ENCODE data around the gene TFF2. TPM values are rescaled to one million over a fixed set of nuclear protein-coding genes. Genes with fewer than 3 reads are reported as not detected.
A peak's percentile ranks its signal among the peaks of the same experiment; 100 is the strongest.

TFF2 gene
- total and polyA plus RNA-seq, 2 donors from 2014 or later: not detected

GRCh38 chr21:42356650-42357049, 5.9 kb upstream of the TFF2 start:
- no peak for TF ChIP-seq CTCF (IDR thresholded peaks at IDR 0.05; ENCODE audit: borderline replicate concordance, extremely low read depth, insufficient read depth)
- Histone ChIP-seq H3K36me3 (ENCODE audit: control insufficient read depth in 2 of 3, insufficient read depth in 3 of 3, low read length in 3 of 3) (no peaks in the 10 kb centered on the region), H3K4me1 (ENCODE audit: control insufficient read depth in 2 of 3, insufficient read depth in 2 of 3, low read depth in 1 of 3, low read length in 3 of 3) (no peaks in the 10 kb centered on the region), H3K4me3 (ENCODE audit: low read length in 3 of 3) (no peak overlapping the region), H3K9ac (ENCODE audit: low read length in 3 of 3) (no peak overlapping the region), H3K9me3 (ENCODE audit: control insufficient read depth in 2 of 3, insufficient read depth in 1 of 3, low read length in 3 of 3) (peaks cover 0 to 14% (median 0%) of the 10 kb centered on the region in 3 donors), H3K27ac (ENCODE audit: low read depth in 2 of 2, low read length in 2 of 2) (no peak overlapping the region), H3K27me3 (ENCODE audit: control insufficient read depth, insufficient read depth, low read length) (no peaks in the 10 kb centered on the region)
- DNase-seq: peak in 1 of 5 donors; percentile 2
- FAIRE-seq: no peak
- intact Hi-C loops (cut with DNase I): no loop called here

GRCh38 chr21:42356046-42356445, 5.3 kb upstream of the TFF2 start:
- TF ChIP-seq CTCF (IDR thresholded peaks at IDR 0.05; ENCODE audit: borderline replicate concordance, extremely low read depth, insufficient read depth): no peak
- Histone ChIP-seq H3K36me3 (ENCODE audit: control insufficient read depth in 2 of 3, insufficient read depth in 3 of 3, low read length in 3 of 3) (no peaks in the 10 kb centered on the region), H3K4me1 (ENCODE audit: control insufficient read depth in 2 of 3, insufficient read depth in 2 of 3, low read depth in 1 of 3, low read length in 3 of 3) (peaks cover 0 to under 1% (median 0%) of the 10 kb centered on the region in 3 donors), H3K4me3 (ENCODE audit: low read length in 3 of 3) (no peak overlapping the region), H3K9me3 (ENCODE audit: control insufficient read depth in 2 of 3, insufficient read depth in 1 of 3, low read length in 3 of 3) (peaks cover 0 to 14% (median 0%) of the 10 kb centered on the region in 3 donors), H3K27me3 (ENCODE audit: control insufficient read depth, insufficient read depth, low read length) (no peaks in the 10 kb centered on the region), H3K9ac (ENCODE audit: low read length in 3 of 3) (no peak overlapping the region), H3K27ac (ENCODE audit: low read depth in 2 of 2, low read length in 2 of 2) (no peak overlapping the region)
- peak in 3 of 5 donors; percentile 8 to 56 (median 28) for DNase-seq
- no peak for FAIRE-seq
- intact Hi-C loops (cut with DNase I): no loop called here

GRCh38 chr21:42353623-42354022, 2.8 kb upstream of the TFF2 start:
- no peak for FAIRE-seq
- TF ChIP-seq CTCF (IDR thresholded peaks at IDR 0.05; ENCODE audit: borderline replicate concordance, extremely low read depth, insufficient read depth): no peak
- Histone ChIP-seq H3K27me3 (ENCODE audit: control insufficient read depth, insufficient read depth, low read length) (no peaks in the 10 kb centered on the region), H3K36me3 (ENCODE audit: control insufficient read depth in 2 of 3, insufficient read depth in 3 of 3, low read length in 3 of 3) (no peaks in the 10 kb centered on the region), H3K9ac (ENCODE audit: low read length in 3 of 3) (no peak overlapping the region), H3K4me1 (ENCODE audit: control insufficient read depth in 2 of 3, insufficient read depth in 2 of 3, low read depth in 1 of 3, low read length in 3 of 3) (peaks cover 0 to 2% (median 0%) of the 10 kb centered on the region in 3 donors), H3K4me3 (ENCODE audit: low read length in 3 of 3) (no peak overlapping the region), H3K9me3 (ENCODE audit: control insufficient read depth in 2 of 3, insufficient read depth in 1 of 3, low read length in 3 of 3) (peaks cover 0 to 14% (median 0%) of the 10 kb centered on the region in 3 donors), H3K27ac (ENCODE audit: low read depth in 2 of 2, low read length in 2 of 2) (no peak overlapping the region)
- intact Hi-C loops (cut with DNase I): no loop called here
- DNase-seq: peak in 1 of 5 donors; percentile 0

Measured in kidney (tissue), 14 donors.